OCI-LY7 (cell line): ENCODE data around the gene PHYKPL.

ENCODE experiments used
- CTCF ChIP-seq: fragments of 200-600 bp; sonication (generic); conservative IDR thresholded peaks from 2 replicates; pipeline ENCODE4 v1.5.1; 2014; ENCODE audit warnings: mild to moderate bottlenecking, antibody characterized with exemption, low read length, moderate library complexity, mixed read lengths
- EZH2phosphoT487 ChIP-seq: fragments of 200-600 bp; sonication (generic); IDR thresholded peaks from 2 replicates; pipeline ENCODE4 v1.6.1; 2018; ENCODE audit warnings: low read depth, borderline replicate concordance, mild to moderate bottlenecking, mixed run types, antibody characterized with exemption, low read length, moderate library complexity, mixed read lengths

GRCh38 chr5:178199581-178200434 is 32.8 kb downstream of the PHYKPL start:
- TF ChIP-seq CTCF (no peak), EZH2phosphoT487 (no peak)
